HCT116 (cell line): ENCODE results near the gene FERMT2. TPM values are rescaled to one million over a fixed set of nuclear protein-coding genes. Genes with fewer than 3 reads are reported as not detected.

ENCODE experiments used
- ATAC-seq: fragments of 200-7000 bp; cut with Tn5 transposase; 2 replicates; pipeline ENCODE4 v1.9.1; 2020; ENCODE audit warnings: mild to moderate bottlenecking, moderate library complexity
- BruUV-seq: library from RNA; stranded (reverse); fragments of 400-500 nt; replicated peaks from 2 replicates; lab custom pipeline; 2021; lab: Mats Ljungman, UMichigan
- CTCF ChIA-PET: fragments of 300-600 bp; sonication (Branson Sonifier 250); formaldehyde crosslinking; loops from one replicate; lab custom pipeline; 2021; ENCODE audit warnings: antibody characterized with exemption; lab: Charles Lee
- POLR2A ChIA-PET: fragments of 300-600, 350-600 bp; sonication (Branson Sonifier 250); formaldehyde crosslinking; loops from one replicate; lab custom pipeline; 2021; ENCODE audit warnings: antibody characterized with exemption; lab: Charles Lee
- RAD21 ChIA-PET, 2 experiments: fragments of 300-600 bp; sonication (Branson Sonifier 250); formaldehyde crosslinking; loops; one replicate each; lab custom pipeline; 2023; ENCODE audit warnings: low total read pairs in 2 of 2; ENCODE audit not compliant: uncharacterized antibody in 2 of 2, unreplicated experiment in 2 of 2, low non-redundant PET in 1 of 2; lab: Charles Lee
- DNase-seq: peaks from one replicate; pipeline ENCODE4 v3.0.0-alpha.2; 2010; ENCODE audit warnings: low read depth, low spot score
- H2AFZ ChIP-seq: fragments of 200-600 bp; shearing (Covaris generic), sonication (generic); 2 replicates; pipeline ENCODE4 v1.6.1; 2017; ENCODE audit warnings: low read depth, mixed run types, mixed read lengths, antibody characterized with exemption, low read length; ENCODE audit not compliant: poor library complexity, severe bottlenecking
- H3K27ac ChIP-seq: 2 replicates; pipeline ENCODE4 v1.5.1; 2012; ENCODE audit warnings: low read depth, low read length
- H3K27me3 ChIP-seq: fragments of 200-600 bp; sonication (generic); 2 replicates; pipeline ENCODE4 v1.6.1; 2016; ENCODE audit warnings: mixed run types, low read length, mixed read lengths; ENCODE audit not compliant: insufficient read depth
- H3K36me3 ChIP-seq, 2 experiments: fragments of 200-500 bp in 1 of 2; fragments of 200-600 bp in 1 of 2; sonication (Bioruptor generic) in 1 of 2; sonication (generic) in 1 of 2; 2 replicates each; pipeline versions ENCODE4 v1.5.1 to v1.6.1; 2014 to 2016; ENCODE audit warnings: low read length in 2 of 2, inconsistent platforms in 1 of 2, mixed read lengths in 1 of 2, mixed run types in 1 of 2; ENCODE audit not compliant: insufficient read depth in 2 of 2, control insufficient read depth in 1 of 2
- H3K4me1 ChIP-seq, 2 experiments: fragments of 200-600 bp in 1 of 2; sonication (generic) in 1 of 2; 2 replicates each; pipeline versions ENCODE4 v1.5.1 to v1.6.1; 2012 to 2017; ENCODE audit warnings: low read length in 2 of 2, inconsistent platforms in 1 of 2, mild to moderate bottlenecking in 1 of 2, mixed read lengths in 1 of 2, mixed run types in 1 of 2, moderate library complexity in 1 of 2; ENCODE audit not compliant: insufficient read depth in 2 of 2, control insufficient read depth in 1 of 2
- H3K4me2 ChIP-seq: fragments of 200-600 bp; sonication (generic); 2 replicates; pipeline ENCODE4 v1.6.1; 2017; ENCODE audit warnings: mixed run types, low read length, mixed read lengths
- H3K4me3 ChIP-seq, 2 experiments: fragments of 200-600 bp in 1 of 2; sonication (generic) in 1 of 2; replicated peaks in 1 of 2; 2 replicates each; pipeline ENCODE4 v1.5.1; 2011 to 2016; ENCODE audit warnings: low read length in 2 of 2, control low read depth in 1 of 2, low read depth in 1 of 2, mild to moderate bottlenecking in 1 of 2, mixed read lengths in 1 of 2, mixed run types in 1 of 2
- H3K79me2 ChIP-seq: fragments of 200-600 bp; sonication (generic); 2 replicates; pipeline ENCODE4 v1.6.1; 2017; ENCODE audit warnings: mild to moderate bottlenecking, mixed run types, low read length, moderate library complexity, mixed read lengths; ENCODE audit not compliant: insufficient read depth
- H3K9ac ChIP-seq: fragments of 200-600 bp; sonication (generic); 2 replicates; pipeline ENCODE4 v1.6.1; 2016; ENCODE audit warnings: low read length, mixed read lengths
- H3K9me2 ChIP-seq: fragments of 200-600 bp; sonication (generic), shearing (Covaris generic); 2 replicates; pipeline ENCODE4 v1.6.1; 2017; ENCODE audit warnings: mixed run types, mild to moderate bottlenecking, moderate library complexity; ENCODE audit not compliant: insufficient read depth
- H3K9me3 ChIP-seq, 2 experiments: fragments of 200-500 bp in 1 of 2; fragments of 200-600 bp in 1 of 2; sonication (Bioruptor generic) in 1 of 2; sonication (generic) in 1 of 2; 2 replicates each; pipeline ENCODE4 v1.6.1; 2014 to 2017; ENCODE audit warnings: low read length in 2 of 2, mixed read lengths in 2 of 2, inconsistent platforms in 1 of 2, low read depth in 1 of 2, mild to moderate bottlenecking in 1 of 2, mixed run types in 1 of 2, moderate library complexity in 1 of 2; ENCODE audit not compliant: control insufficient read depth in 1 of 2, insufficient read depth in 1 of 2
- H4K20me1 ChIP-seq: fragments of 200-600 bp; sonication (generic), shearing (Covaris generic); 2 replicates; pipeline ENCODE4 v1.6.1; 2017; ENCODE audit warnings: mixed run types, mild to moderate bottlenecking, moderate library complexity; ENCODE audit not compliant: insufficient read depth
- CBX3 ChIP-seq: IDR thresholded peaks from 2 replicates; pipeline ENCODE4 v1.6.1; 2012; ENCODE audit warnings: low read depth
- EGR1 ChIP-seq: IDR thresholded peaks from 2 replicates; pipeline ENCODE4 v1.6.1; 2012; ENCODE audit warnings: low read depth
- EZH2 ChIP-seq: fragments of 200-600 bp; sonication (generic); IDR thresholded peaks from 2 replicates; pipeline ENCODE4 v1.6.1; 2017; ENCODE audit warnings: antibody characterized with exemption, mixed run types
- EZH2phosphoT487 ChIP-seq: fragments of 200-600 bp; IDR thresholded peaks from 2 replicates; pipeline ENCODE4 v1.6.1; 2018; ENCODE audit warnings: antibody characterized with exemption, borderline replicate concordance
- FOSL1 ChIP-seq: IDR thresholded peaks from 2 replicates; pipeline ENCODE4 v1.6.1; 2012; ENCODE audit warnings: low read depth
- JUND ChIP-seq: IDR thresholded peaks from 2 replicates; pipeline ENCODE4 v1.6.1; 2012
- RAD21 ChIP-seq: IDR thresholded peaks from 2 replicates; pipeline ENCODE4 v1.6.1; 2012; ENCODE audit warnings: low read depth, mild to moderate bottlenecking
- SIN3A ChIP-seq: IDR thresholded peaks from 2 replicates; pipeline ENCODE4 v1.6.1; 2012; ENCODE audit warnings: low read depth
- SP1 ChIP-seq: IDR thresholded peaks from 2 replicates; pipeline ENCODE4 v1.6.1; 2012; ENCODE audit warnings: low read depth
- SRF ChIP-seq: IDR thresholded peaks from 2 replicates; pipeline ENCODE4 v1.6.1; 2012; ENCODE audit warnings: low read depth
- TCF7L2 ChIP-seq: IDR thresholded peaks from 2 replicates; pipeline ENCODE4 v1.7.0; 2011; ENCODE audit warnings: borderline replicate concordance, inconsistent platforms; ENCODE audit not compliant: insufficient read depth, insufficient read length; ENCODE audit errors: extremely low read depth
- YY1 ChIP-seq: IDR thresholded peaks from 2 replicates; pipeline ENCODE4 v1.6.1; 2011; ENCODE audit warnings: low read length, low read depth, moderate library complexity, mild to moderate bottlenecking; ENCODE audit not compliant: insufficient replicate concordance; ENCODE audit errors: extremely low read depth
- ZFX ChIP-seq: fragments of 450-650 bp; IDR thresholded peaks from 2 replicates; pipeline ENCODE4 v1.6.1; 2017
- intact Hi-C: fragments of 100-400 bp; cut with micrococcal nuclease; formaldehyde crosslinking; loops from 2 replicates; pipeline ENCODE4 v1.10.0; 2022
- total RNA-seq: library from RNA; stranded (reverse); gene quantifications from one replicate; pipeline ENCODE4 v1.2.1, GENCODE V29; 2021; ENCODE audit not compliant: unreplicated experiment
- TF ChIP-seq, protein P1 (sequence below): IDR thresholded peaks from 2 replicates; pipeline ENCODE4 v1.6.1; 2012
- TF ChIP-seq, protein P2 (sequence below): IDR thresholded peaks from 2 replicates; pipeline ENCODE4 v1.6.1; 2012; ENCODE audit warnings: low read depth

The FERMT2 gene
- total RNA-seq, 1 experiment from 2014 or later = 24.8 TPM

DNA sequence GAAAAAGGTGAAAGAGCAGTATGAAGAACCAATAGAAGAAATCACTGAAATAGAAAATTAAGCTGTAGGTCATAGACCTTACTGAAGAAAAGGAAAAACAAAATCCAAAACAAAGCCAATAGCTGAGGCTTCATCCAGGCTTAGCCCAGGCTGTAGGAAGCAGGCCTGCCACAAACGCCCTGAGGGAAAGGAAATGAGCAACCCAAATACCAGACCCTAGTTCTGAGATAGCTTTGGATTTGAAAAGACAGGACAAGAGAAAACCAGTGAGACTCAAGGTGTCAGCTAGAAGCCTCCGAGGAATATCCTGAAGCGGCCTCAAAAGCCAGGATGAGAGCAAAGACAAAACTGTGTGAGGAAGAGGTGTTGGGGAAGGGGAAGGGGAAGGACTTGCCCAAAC is 79.2 kb downstream of the FERMT2 start:
- DNase-seq = no peak
- Histone ChIP-seq H3K36me3 (peaks cover 8 to 11% of the 10 kb centered on the region in 2 experiments; a peak in 3 of 4 replicates), H3K9me2 (no peaks in the 10 kb centered on the region), H3K4me3 (no peak overlapping the region), H3K9me3 (no peaks in the 10 kb centered on the region), H3K27me3 (no peaks in the 10 kb centered on the region), H3K27ac (no peak overlapping the region), H2AFZ (no peak overlapping the region), H3K79me2 (no peaks in the 10 kb centered on the region), H4K20me1 (no peaks in the 10 kb centered on the region), H3K4me2 (no peak overlapping the region), H3K4me1 (peaks cover 0 to 5% of the 10 kb centered on the region in 2 experiments; a peak in 1 of 4 replicates), H3K9ac (no peak overlapping the region)
- ChIA-PET POLR2A (no interaction called here), CTCF (no interaction called here), RAD21 (no interaction called here)
- no peak for ATAC-seq
- intact Hi-C loops = no loop called here
- TF ChIP-seq EZH2 (no peak), TCF7L2 (no peak), CBX3 (no peak), RAD21 (no peak), EZH2phosphoT487 (no peak), ZFX (no peak), FOSL1 (no peak), EGR1 (no peak), JUND (no peak), SRF (no peak), YY1 (no peak), SP1 (no peak), SIN3A (no peak)
- TF ChIP-seq, protein P1, sequence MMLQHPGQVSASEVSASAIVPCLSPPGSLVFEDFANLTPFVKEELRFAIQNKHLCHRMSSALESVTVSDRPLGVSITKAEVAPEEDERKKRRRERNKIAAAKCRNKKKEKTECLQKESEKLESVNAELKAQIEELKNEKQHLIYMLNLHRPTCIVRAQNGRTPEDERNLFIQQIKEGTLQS = no peak
- TF ChIP-seq, protein P2, sequence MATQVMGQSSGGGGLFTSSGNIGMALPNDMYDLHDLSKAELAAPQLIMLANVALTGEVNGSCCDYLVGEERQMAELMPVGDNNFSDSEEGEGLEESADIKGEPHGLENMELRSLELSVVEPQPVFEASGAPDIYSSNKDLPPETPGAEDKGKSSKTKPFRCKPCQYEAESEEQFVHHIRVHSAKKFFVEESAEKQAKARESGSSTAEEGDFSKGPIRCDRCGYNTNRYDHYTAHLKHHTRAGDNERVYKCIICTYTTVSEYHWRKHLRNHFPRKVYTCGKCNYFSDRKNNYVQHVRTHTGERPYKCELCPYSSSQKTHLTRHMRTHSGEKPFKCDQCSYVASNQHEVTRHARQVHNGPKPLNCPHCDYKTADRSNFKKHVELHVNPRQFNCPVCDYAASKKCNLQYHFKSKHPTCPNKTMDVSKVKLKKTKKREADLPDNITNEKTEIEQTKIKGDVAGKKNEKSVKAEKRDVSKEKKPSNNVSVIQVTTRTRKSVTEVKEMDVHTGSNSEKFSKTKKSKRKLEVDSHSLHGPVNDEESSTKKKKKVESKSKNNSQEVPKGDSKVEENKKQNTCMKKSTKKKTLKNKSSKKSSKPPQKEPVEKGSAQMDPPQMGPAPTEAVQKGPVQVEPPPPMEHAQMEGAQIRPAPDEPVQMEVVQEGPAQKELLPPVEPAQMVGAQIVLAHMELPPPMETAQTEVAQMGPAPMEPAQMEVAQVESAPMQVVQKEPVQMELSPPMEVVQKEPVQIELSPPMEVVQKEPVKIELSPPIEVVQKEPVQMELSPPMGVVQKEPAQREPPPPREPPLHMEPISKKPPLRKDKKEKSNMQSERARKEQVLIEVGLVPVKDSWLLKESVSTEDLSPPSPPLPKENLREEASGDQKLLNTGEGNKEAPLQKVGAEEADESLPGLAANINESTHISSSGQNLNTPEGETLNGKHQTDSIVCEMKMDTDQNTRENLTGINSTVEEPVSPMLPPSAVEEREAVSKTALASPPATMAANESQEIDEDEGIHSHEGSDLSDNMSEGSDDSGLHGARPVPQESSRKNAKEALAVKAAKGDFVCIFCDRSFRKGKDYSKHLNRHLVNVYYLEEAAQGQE = no peak
- no TSS peak for BruUV-seq
